Tibial nerve (tissue), 4 donors: Measurements from ENCODE around the gene EMID1. TPM values are rescaled to one million over a fixed set of nuclear protein-coding genes. Genes with fewer than 3 reads are reported as not detected.
"Not testable (repeated sequence)": the region's sequence is repeated elsewhere in the genome, so short reads cannot be mapped to it uniquely, and the experiment has no call there.

ENCODE experiments used
- DNase-seq, 2 donors: peaks; one replicate each; pipeline ENCODE4 v3.0.0-alpha.2; 2019; ENCODE audit warnings: low spot score in 2 of 2
- H3K27ac ChIP-seq, 4 donors: fragments of 200-600 bp; sonication (generic) in 3 of 4; one replicate each; pipeline ENCODE4 v1.5.1; 2017 to 2019; ENCODE audit warnings: mild to moderate bottlenecking in 1 of 4
- H3K27me3 ChIP-seq, 2 donors: fragments of 200-600 bp; sonication (generic) in 1 of 2; one replicate each; pipeline versions ENCODE4 v1.5.1 to v1.6.0; 2017 to 2019
- H3K36me3 ChIP-seq, 3 donors: fragments of 200-600 bp; sonication (generic); one replicate each; pipeline ENCODE4 v1.5.1; 2018 to 2019
- H3K4me1 ChIP-seq, 4 donors: fragments of 200-600 bp; sonication (generic) in 3 of 4; one replicate each; pipeline ENCODE4 v1.5.1; 2017 to 2019
- H3K4me3 ChIP-seq, 4 donors: fragments of 200-600 bp; sonication (generic) in 3 of 4; one replicate each; pipeline ENCODE4 v1.5.1; 2017 to 2019; ENCODE audit warnings: mild to moderate bottlenecking in 1 of 4, moderate library complexity in 1 of 4
- H3K9me3 ChIP-seq, 4 donors: fragments of 200-600 bp; sonication (generic) in 3 of 4; one replicate each; pipeline ENCODE4 v1.5.1; 2017 to 2019
- EP300 ChIP-seq, 2 donors: sonication (generic); formaldehyde crosslinking; IDR thresholded peaks; one replicate each; pipeline ENCODE4 v1.6.1; 2017; ENCODE audit warnings: antibody characterized with exemption in 2 of 2, mild to moderate bottlenecking in 1 of 2
- POLR2A ChIP-seq, 2 donors: fragments of 450-650 bp; IDR thresholded peaks; one replicate each; pipeline ENCODE4 v1.6.1; 2017; ENCODE audit warnings: antibody characterized with exemption in 2 of 2, mild to moderate bottlenecking in 2 of 2, moderate library complexity in 2 of 2
- WGBS, 2 donors: methylation state at CpG; one replicate each; pipeline ENCODE4 v1.1.5; 2018; 5-methylcytosine and 5-hydroxymethylcytosine counted together
- total RNA-seq, 4 donors: library from RNA; depleted of rRNA; stranded (reverse); fragments of >200 nt; gene quantifications; one replicate each; pipeline ENCODE4 v1.1.0, GENCODE V29; 2016
- TF ChIP-seq, protein P1 (sequence below), 5 experiments: fragments of 200-600 bp in 3 of 5; fragments of 450-650 bp in 2 of 5; sonication (generic) in 3 of 5; IDR thresholded peaks; one replicate each; pipeline ENCODE4 v1.5.1; 2016 to 2019; ENCODE audit warnings: antibody characterized with exemption in 5 of 5, mild to moderate bottlenecking in 3 of 5, moderate library complexity in 2 of 5

The EMID1 gene
- total RNA-seq, 4 donors from 2014 or later, result 1.0 to 9.9 (median 3.0) TPM

DNA sequence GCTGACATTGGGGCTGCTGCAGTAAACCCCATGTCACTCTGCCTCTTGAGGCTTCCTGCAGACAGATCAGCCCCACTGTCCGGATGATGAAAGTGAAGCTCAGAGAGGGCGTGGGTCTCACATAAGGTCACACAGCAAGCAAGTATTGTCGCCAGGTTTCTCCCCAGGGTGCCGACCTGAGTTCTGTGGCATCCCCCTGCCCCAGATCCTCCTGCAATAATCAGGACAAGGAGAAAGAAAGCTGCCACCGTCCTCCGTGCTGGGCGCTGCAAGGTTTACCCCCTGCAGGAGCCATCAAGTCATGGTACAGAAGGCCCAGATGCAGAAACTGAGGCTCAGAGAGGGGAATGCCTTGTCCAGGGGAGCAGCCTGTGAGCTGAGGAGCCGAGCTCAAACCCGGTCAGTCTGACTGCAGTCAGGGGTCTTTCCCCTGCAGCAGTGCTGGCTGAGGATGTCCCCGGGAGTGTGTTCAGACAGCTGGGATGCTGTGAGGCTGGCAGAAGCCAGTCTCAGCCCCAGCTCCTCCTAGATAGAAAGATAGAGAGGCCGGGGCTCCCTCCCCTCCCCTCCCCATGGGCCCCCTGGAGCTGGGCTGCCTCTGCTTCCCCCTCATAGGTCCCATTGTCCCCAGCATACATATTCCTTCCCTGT, 13.2 kb downstream of the EMID1 start:
- DNase-seq, result no peak
- no peak for TF ChIP-seq EP300 (IDR thresholded peaks at IDR 0.05)
- TF ChIP-seq, protein P1, sequence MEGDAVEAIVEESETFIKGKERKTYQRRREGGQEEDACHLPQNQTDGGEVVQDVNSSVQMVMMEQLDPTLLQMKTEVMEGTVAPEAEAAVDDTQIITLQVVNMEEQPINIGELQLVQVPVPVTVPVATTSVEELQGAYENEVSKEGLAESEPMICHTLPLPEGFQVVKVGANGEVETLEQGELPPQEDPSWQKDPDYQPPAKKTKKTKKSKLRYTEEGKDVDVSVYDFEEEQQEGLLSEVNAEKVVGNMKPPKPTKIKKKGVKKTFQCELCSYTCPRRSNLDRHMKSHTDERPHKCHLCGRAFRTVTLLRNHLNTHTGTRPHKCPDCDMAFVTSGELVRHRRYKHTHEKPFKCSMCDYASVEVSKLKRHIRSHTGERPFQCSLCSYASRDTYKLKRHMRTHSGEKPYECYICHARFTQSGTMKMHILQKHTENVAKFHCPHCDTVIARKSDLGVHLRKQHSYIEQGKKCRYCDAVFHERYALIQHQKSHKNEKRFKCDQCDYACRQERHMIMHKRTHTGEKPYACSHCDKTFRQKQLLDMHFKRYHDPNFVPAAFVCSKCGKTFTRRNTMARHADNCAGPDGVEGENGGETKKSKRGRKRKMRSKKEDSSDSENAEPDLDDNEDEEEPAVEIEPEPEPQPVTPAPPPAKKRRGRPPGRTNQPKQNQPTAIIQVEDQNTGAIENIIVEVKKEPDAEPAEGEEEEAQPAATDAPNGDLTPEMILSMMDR (IDR thresholded peaks at IDR 0.05), result no peak
- TF ChIP-seq POLR2A (IDR thresholded peaks at IDR 0.05), result no peak
- no peak overlapping the region for H3K4me3 ChIP-seq

DNA sequence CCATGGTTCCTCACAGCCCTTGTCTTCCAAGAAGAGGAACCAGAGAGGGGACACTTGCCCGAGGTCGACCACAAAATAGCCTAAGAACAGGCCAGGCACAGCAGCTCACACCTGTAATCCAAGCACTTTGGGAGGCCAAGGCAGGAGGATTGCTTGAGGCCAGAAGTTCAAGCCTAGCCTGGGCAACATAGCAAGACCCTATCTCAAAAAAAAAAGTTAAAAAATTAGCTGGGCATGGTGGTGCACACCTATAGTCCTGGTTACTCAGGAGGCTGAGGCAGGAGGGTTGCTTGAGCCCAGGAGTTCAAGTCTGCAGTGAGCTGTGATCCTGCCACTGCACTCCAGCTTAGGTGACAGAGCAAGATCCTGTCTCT, 13.7 kb downstream of the EMID1 start:
- H3K9me3 ChIP-seq, H3K4me3 ChIP-seq, H3K27ac ChIP-seq, H3K27me3 ChIP-seq, H3K36me3 ChIP-seq, DNase-seq: not testable (repeated sequence)
- peaks cover 0 to 16% (median 0%) of the 10 kb centered on the region in 4 donors for H3K4me1 ChIP-seq
- WGBS, 2 donors, result 67 to 86% methylated on average over 2 of the region's 2 CpGs

More for the DNA sequence above, 13.2 kb downstream of the EMID1 start:
- H3K27ac ChIP-seq, result no peak overlapping the region
- H3K9me3 ChIP-seq, result no peaks in the 10 kb centered on the region
- no peaks in the 10 kb centered on the region for H3K36me3 ChIP-seq
- H3K27me3 ChIP-seq, result no peaks in the 10 kb centered on the region
- peaks cover 0 to 11% (median 0%) of the 10 kb centered on the region in 4 donors for H3K4me1 ChIP-seq
- WGBS, 2 donors, result 84 to 88% methylated on average over 11 of the region's 11 CpGs

DNA sequence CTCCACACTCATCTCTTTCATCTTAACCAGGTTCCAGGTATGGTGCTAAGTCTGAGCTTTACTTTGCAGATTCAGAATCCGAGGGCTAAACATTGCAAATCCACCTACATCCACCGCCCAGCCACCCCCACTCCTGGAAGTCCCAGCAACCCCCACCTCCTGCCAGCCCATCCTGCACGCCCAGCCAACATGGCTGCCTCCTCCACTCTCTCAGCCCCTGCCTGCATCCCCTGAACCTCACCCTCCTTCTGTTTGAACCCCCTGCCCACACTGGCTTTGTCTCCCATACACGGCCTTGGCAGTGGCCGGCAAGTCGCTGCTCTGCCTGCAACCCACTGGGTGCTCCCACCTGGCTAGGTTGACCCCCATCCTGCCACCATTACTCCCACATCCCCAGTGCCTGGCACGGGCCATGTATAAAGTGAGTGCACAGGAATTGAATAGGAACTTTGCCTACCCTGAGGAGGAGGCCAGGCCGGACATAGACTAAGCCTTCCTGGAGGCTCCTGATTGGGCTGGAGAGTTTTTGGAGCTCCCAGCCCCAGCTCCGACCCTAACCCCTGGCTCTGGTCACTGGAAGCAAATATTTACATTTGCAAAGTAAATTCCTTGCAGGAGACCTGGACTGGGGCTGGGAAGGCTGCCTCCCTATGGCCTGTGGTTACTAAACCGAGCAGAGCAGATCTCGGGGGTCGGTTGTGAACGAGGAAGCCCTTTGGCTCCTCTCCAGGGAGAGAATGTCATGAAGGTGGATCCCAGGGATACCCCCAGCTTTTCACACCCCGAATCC, 14.4 kb downstream of the EMID1 start:
- 77 to 81% methylated on average over 14 of the region's 14 CpGs for WGBS, 2 donors
- no peaks in the 10 kb centered on the region for H3K27me3 ChIP-seq
- no peak overlapping the region for H3K4me3 ChIP-seq
- peaks cover 0 to 22% (median 5%) of the 10 kb centered on the region in 4 donors for H3K4me1 ChIP-seq
- H3K27ac ChIP-seq, result no peak overlapping the region
- TF ChIP-seq POLR2A (IDR thresholded peaks at IDR 0.05) (no peak), EP300 (IDR thresholded peaks at IDR 0.05) (no peak)
- TF ChIP-seq, protein P1 (IDR thresholded peaks at IDR 0.05), result no peak
- no peaks in the 10 kb centered on the region for H3K9me3 ChIP-seq
- no peaks in the 10 kb centered on the region for H3K36me3 ChIP-seq
- DNase-seq, result no peak

DNA sequence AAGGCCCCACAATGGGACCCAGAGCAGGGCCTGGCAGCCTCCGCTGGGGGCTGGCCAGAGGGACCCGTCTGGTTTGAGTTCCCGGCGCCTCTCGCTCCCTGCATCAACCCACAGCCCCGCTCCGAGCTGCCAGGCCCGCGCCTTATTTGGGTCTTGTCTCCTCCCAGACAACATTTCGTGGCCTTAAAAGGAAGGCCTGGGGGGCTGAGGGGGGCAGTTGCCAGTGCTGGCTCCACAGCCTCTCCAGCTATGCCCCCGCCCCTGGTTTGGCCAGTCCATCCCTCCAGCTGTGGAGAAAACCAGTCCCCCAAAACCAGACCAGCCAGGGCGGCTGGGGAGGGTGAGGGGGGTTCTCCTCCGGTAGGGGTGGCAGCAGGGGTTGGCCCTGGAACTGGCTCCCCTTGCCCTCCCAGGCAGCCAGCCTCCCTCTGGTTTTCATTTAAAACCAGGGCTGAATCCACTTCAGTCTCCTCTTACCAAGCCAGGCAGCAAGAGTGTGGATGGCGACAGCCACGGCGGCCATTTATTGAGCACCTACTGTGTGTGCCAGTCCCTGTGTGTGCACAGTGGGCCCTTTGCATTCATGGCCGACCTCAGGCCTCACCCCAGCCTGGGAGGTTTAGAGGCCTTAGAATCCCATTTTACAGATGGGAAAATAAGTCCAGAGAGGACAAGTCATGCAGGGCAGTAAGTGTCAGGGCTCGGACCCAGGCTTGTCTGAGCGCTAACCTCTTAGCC, 18.6 kb downstream of the EMID1 start:
- TF ChIP-seq, protein P1 (IDR thresholded peaks at IDR 0.05), result no peak
- TF ChIP-seq POLR2A (IDR thresholded peaks at IDR 0.05) (no peak), EP300 (IDR thresholded peaks at IDR 0.05) (no peak)
- H3K4me3 ChIP-seq, result no peak overlapping the region
- 84 to 85% methylated on average over 17 to 19 of the region's 19 CpGs for WGBS, 2 donors
- DNase-seq, result no peak
- peaks cover 0 to 25% (median 10%) of the 10 kb centered on the region in 4 donors for H3K4me1 ChIP-seq
- no peaks in the 10 kb centered on the region for H3K36me3 ChIP-seq
- H3K9me3 ChIP-seq, result no peaks in the 10 kb centered on the region
- H3K27ac ChIP-seq, result peak overlapping the region in 1 of 4 donors; percentile 50
- H3K27me3 ChIP-seq, result no peaks in the 10 kb centered on the region

DNA sequence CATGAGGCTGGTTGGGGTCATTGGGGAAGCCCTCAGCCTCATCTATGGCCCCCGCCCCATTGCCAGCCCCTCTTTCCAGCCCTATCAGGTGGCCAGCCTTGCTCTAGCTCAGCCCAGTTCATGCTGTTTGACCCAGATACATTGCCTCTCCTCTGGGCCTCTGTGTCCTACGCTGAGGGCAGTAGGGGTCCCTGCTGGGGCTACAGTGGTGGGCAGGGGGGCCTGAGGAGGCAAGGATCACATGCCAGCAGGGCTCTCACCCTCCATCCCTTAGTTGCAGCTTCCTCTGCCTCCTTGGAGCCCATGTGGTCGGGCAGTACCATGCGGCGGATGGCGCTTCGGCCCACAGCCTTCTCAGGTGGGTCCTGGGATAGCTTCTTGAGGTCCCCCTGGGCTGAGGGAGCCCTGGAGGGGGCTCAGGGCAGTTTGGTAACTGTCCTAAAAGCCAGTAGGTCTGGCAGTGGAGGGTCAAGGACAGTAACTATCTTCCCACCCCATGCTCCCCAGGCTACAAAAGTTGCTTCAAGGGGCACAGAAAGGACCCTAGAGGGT, 19.2 kb downstream of the EMID1 start:
- H3K36me3 ChIP-seq, result no peaks in the 10 kb centered on the region
- 82 to 89% methylated on average over 2 of the region's 7 CpGs for WGBS, 2 donors
- H3K4me1 ChIP-seq, result peaks cover 0 to 25% (median 10%) of the 10 kb centered on the region in 4 donors
- peak overlapping the region in 3 of 4 donors; percentile 20 to 76 (median 50) for H3K27ac ChIP-seq
- no peaks in the 10 kb centered on the region for H3K27me3 ChIP-seq
- no peak for DNase-seq
- TF ChIP-seq EP300 (IDR thresholded peaks at IDR 0.05) (no peak), POLR2A (IDR thresholded peaks at IDR 0.05) (no peak)
- TF ChIP-seq, protein P1 (IDR thresholded peaks at IDR 0.05), result no peak
- no peak overlapping the region for H3K4me3 ChIP-seq
- H3K9me3 ChIP-seq, result no peaks in the 10 kb centered on the region
